HG03039 (cell line): ENCODE data around the gene TMEM100.
"Not testable (repeated sequence)": the region's sequence is repeated elsewhere in the genome, so short reads cannot be mapped to it uniquely, and the experiment has no call there.

Experiments
- ATAC-seq: cut with Tn5 transposase; IDR thresholded peaks from one replicate; pipeline ENCODE4 v1.9.1; 2021; ENCODE audit warnings: mild to moderate bottlenecking, moderate library complexity; ENCODE audit not compliant: unreplicated experiment

Gene TMEM100

GRCh38 chr17:55690105-55690508 lies 32.6 kb downstream of the TMEM100 start:
- ATAC-seq, result no peak

GRCh38 chr17:55689672-55690071 lies 33.0 kb downstream of the TMEM100 start:
- no peak for ATAC-seq

GRCh38 chr17:55688057-55688456 lies 34.6 kb downstream of the TMEM100 start:
- ATAC-seq, result no peak

DNA sequence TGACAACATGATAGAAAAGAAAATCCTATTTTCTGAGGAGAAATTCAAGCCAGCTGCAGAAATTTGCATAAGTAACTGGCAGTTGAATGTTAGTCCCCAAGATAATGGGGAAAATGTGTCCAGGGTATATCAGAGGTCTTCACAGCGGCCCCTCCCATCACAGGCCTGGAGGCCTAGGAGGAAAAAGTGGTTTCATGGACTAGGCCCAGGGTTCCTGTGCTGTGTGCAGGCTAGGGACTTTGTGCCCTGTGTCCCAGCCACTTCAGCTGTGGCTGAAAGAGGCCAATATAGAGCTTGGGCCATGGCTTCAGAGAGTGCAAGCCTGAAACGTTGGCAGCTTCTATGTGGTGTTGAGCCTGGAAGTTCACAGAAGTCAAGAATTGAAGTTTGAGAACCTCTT lies 35.6 kb downstream of the TMEM100 start:
- ATAC-seq, result no peak

DNA sequence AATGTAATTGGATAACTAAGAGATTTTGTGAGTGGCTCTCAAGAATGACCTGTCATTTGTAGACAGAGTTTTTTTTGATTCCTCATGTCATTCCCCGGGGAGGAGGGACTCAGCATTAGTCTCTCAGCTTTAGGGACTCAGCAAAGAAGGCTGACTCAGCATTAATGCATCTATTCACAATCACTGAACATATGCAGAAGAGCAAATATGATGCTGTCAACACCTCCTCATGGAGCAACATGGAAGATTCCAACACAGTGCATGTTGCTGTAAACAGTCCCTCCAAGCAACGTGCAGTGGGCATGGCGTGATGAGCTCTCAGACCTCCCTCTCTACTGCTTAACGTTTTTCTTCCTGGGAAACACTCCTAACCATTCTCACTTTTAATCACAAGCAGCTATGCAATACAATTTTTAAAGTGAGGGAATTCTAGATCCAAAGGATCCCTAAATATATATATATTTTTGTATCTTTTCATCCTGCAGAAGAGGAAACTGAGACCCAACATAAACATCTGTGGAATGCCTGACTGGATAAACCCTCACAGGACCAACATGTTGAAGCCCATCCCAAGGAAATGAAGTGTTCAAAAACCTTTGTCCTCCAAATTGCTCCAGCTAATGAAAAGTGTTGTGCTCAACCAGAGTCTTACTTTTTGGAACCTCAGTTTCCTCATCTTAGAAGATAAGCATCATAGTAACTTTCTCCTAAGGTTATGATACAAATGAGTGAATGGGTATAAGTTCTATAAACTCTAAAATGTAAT lies 38.9 kb downstream of the TMEM100 start:
- no peak for ATAC-seq

DNA sequence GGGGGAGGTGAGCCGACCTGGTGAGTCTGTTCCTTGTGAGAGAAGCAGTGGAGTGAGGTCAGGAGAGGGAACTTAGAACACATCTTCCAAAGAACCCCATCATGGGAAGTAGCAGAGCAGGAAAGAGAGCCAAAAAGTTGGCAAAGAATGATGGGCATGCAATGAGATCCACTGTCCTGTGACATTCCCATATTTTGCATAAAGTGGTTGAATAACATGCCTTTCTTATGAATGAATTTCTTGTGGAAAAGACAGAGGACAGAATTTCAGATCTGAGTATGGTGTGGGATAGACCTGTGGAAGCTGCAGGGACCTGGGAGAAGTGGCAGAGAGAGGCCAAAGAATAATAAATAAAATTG lies 41.3 kb downstream of the TMEM100 start:
- ATAC-seq, result no peak

- no peak for ATAC-seq
Measured at GRCh38 chr17:55680686-55681341, 41.9 kb downstream of the TMEM100 start.

DNA sequence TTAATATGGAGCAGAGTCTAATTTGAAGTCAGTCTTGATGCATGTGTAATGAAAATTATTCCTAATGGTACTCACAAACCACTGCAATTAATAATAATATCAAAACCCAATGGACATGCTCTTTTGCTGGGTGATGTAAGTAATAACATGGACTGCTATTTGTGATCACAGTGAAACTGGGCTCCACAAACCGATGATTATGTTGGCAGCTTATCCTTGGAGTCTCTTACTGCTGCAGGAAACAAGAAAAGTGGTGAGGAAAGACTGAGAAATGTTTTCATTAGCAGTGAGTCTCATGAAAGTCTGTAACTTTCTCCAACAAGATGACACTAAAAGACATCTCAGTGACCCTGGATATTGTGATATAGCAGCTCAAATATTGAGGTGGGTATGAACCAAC lies 45.2 kb downstream of the TMEM100 start:
- no peak for ATAC-seq

GRCh38 chr17:55676274-55676673 lies 46.4 kb downstream of the TMEM100 start:
- no peak for ATAC-seq

GRCh38 chr17:55673743-55674506 lies 48.7 kb downstream of the TMEM100 start:
- no peak for ATAC-seq

DNA sequence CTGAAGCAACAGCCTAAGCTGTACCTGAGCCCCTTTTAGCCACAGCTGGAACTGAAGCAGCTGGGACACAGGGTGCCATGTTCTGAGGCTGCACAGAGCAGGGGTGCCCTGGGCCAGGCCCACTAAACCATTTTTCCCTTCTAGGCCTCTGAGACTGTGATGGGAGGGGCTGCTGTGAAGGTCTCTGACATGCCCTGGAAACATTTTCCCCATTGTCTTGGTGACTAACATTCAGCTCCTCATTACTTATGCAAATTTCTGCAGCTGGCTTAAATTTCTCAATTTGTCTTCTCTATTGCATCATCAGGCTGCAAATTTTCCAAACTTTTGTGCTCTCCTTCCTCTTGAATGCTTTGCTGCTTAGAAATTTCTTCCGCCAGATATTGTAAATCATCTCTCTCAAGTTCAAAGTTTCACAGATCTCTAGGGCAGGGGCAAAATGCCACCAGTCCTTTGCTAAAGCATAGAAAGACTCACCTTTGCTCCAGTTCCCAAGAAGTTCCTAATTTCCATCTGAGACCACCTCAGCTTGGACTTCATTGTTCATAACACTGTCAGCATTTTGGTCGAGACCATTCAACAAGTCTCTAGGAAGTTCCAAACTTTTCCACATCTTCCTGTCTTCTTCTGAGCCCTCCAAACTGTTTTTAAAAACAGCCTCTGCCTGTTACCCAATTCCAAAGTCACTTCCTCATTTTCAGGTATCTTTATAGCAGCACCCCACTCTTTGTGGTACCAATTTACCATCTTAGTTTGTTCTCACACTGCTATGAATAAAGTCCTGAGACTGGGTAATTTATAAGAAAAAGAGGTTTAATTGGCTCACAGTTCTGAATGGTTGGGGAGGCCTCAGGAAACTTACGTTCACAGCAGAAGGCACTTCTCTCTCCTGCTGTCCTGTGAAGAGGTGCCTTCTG lies 49.8 kb downstream of the TMEM100 start:
- no peak for ATAC-seq

GRCh38 chr17:55672010-55672409 lies 50.7 kb downstream of the TMEM100 start:
- ATAC-seq, result not testable (repeated sequence)
